HUES6 (cell line): ENCODE data around the gene NAB1.

Source experiments
- H3K27ac ChIP-seq: 2 replicates; pipeline ENCODE4 v1.7.0; 2013; ENCODE audit warnings: low read depth, mild to moderate bottlenecking, low read length, inconsistent platforms
- H3K27me3 ChIP-seq: 2 replicates; pipeline ENCODE4 v1.6.1; 2013; ENCODE audit warnings: low read length; ENCODE audit not compliant: control insufficient read depth, insufficient read depth
- H3K36me3 ChIP-seq: 2 replicates; pipeline ENCODE4 v1.6.1; 2013; ENCODE audit warnings: low read length; ENCODE audit not compliant: control insufficient read depth, insufficient read depth
- H3K4me1 ChIP-seq: 2 replicates; pipeline ENCODE4 v1.6.1; 2013; ENCODE audit warnings: low read length; ENCODE audit not compliant: control insufficient read depth, insufficient read depth
- H3K4me3 ChIP-seq: 2 replicates; pipeline ENCODE4 v1.5.1; 2013; ENCODE audit warnings: low read depth, low read length
- H3K9ac ChIP-seq: one replicate; pipeline ENCODE4 v1.6.1; 2013; ENCODE audit warnings: mild to moderate bottlenecking, low read length
- H3K9me3 ChIP-seq: 2 replicates; pipeline ENCODE4 v1.6.1; 2013; ENCODE audit warnings: low read depth, low read length; ENCODE audit not compliant: control insufficient read depth, insufficient read depth

NAB1 gene

GRCh38 chr2:190615555-190616200 is 33.2 kb upstream of the NAB1 start:
- Histone ChIP-seq H3K4me1 (peaks cover 6% of the 10 kb centered on the region), H3K9ac (no peak overlapping the region), H3K9me3 (0 out of 2 replicates have a peak, but pooled peaks cover 4% of the 10 kb centered on the region), H3K36me3 (no peaks in the 10 kb centered on the region), H3K27me3 (no peaks in the 10 kb centered on the region), H3K4me3 (no peak overlapping the region), H3K27ac (no peak overlapping the region)

GRCh38 chr2:190618030-190618429 is 30.9 kb upstream of the NAB1 start:
- Histone ChIP-seq H3K4me1 (peaks cover 6% of the 10 kb centered on the region), H3K36me3 (no peaks in the 10 kb centered on the region)

GRCh38 chr2:190625691-190626090 is 23.2 kb upstream of the NAB1 start:
- H3K27ac ChIP-seq: no peak overlapping the region
- peaks cover 6% of the 10 kb centered on the region; the same call in 1 of the 2 replicates for H3K4me1 ChIP-seq
- H3K9me3 ChIP-seq: no peaks in the 10 kb centered on the region
- H3K9ac ChIP-seq: no peak overlapping the region
- peaks cover 19% of the 10 kb centered on the region for H3K27me3 ChIP-seq
- H3K4me3 ChIP-seq: no peak overlapping the region
- no peaks in the 10 kb centered on the region for H3K36me3 ChIP-seq

More at GRCh38 chr2:190618030-190618429, 30.9 kb upstream of the NAB1 start:
- Histone ChIP-seq H3K9ac (no peak overlapping the region), H3K4me3 (no peak overlapping the region), H3K27me3 (no peaks in the 10 kb centered on the region), H3K9me3 (no peaks in the 10 kb centered on the region), H3K27ac (no peak overlapping the region)

- H3K4me1 ChIP-seq: peaks cover 6% of the 10 kb centered on the region; the same call in 1 of the 2 replicates
- no peaks in the 10 kb centered on the region for H3K9me3 ChIP-seq
- H3K27me3 ChIP-seq: peaks cover 19% of the 10 kb centered on the region
- no peak overlapping the region for H3K4me3 ChIP-seq
- H3K27ac ChIP-seq: no peak overlapping the region
- H3K9ac ChIP-seq: no peak overlapping the region
- H3K36me3 ChIP-seq: no peaks in the 10 kb centered on the region
These were observed 22.2 kb upstream of the NAB1 start for GRCh38 chr2:190626641-190627210.

GRCh38 chr2:190627448-190628412 is 21.2 kb upstream of the NAB1 start:
- no peak overlapping the region for H3K27ac ChIP-seq
- H3K9me3 ChIP-seq: no peaks in the 10 kb centered on the region
- no peak overlapping the region for H3K9ac ChIP-seq
- peaks cover 19% of the 10 kb centered on the region for H3K27me3 ChIP-seq
- H3K4me3 ChIP-seq: peak overlapping the region; percentile 39
- H3K4me1 ChIP-seq: peaks cover 6% of the 10 kb centered on the region; the same call in 1 of the 2 replicates
- H3K36me3 ChIP-seq: no peaks in the 10 kb centered on the region

GRCh38 chr2:190628591-190629319 is 20.1 kb upstream of the NAB1 start:
- no peak overlapping the region for H3K27ac ChIP-seq

GRCh38 chr2:190634381-190634780 is 14.5 kb upstream of the NAB1 start:
- no peak overlapping the region for H3K4me3 ChIP-seq
- H3K36me3 ChIP-seq: no peaks in the 10 kb centered on the region
- peaks cover 16% of the 10 kb centered on the region for H3K4me1 ChIP-seq
- H3K9ac ChIP-seq: no peak overlapping the region
- H3K9me3 ChIP-seq: no peaks in the 10 kb centered on the region
- no peak overlapping the region for H3K27ac ChIP-seq
- H3K27me3 ChIP-seq: no peaks in the 10 kb centered on the region

More at GRCh38 chr2:190628591-190629319, 20.1 kb upstream of the NAB1 start:
- Histone ChIP-seq H3K4me1 (peaks cover 6% of the 10 kb centered on the region; the same call in 1 of the 2 replicates), H3K9me3 (no peaks in the 10 kb centered on the region), H3K36me3 (no peaks in the 10 kb centered on the region), H3K9ac (no peak overlapping the region), H3K4me3 (no peak overlapping the region), H3K27me3 (peaks cover 19% of the 10 kb centered on the region)

- H3K27me3 ChIP-seq: no peaks in the 10 kb centered on the region
- no peaks in the 10 kb centered on the region for H3K9me3 ChIP-seq
- H3K27ac ChIP-seq: no peak overlapping the region
- peaks cover 16% of the 10 kb centered on the region for H3K4me1 ChIP-seq
- H3K9ac ChIP-seq: no peak overlapping the region
- H3K36me3 ChIP-seq: no peaks in the 10 kb centered on the region
- no peak overlapping the region for H3K4me3 ChIP-seq
These were observed 13.1 kb upstream of the NAB1 start for GRCh38 chr2:190635781-190636180.

GRCh38 chr2:190636361-190636760 is 12.5 kb upstream of the NAB1 start:
- Histone ChIP-seq H3K27me3 (no peaks in the 10 kb centered on the region), H3K27ac (peak overlapping the region; percentile 38; the same call in 1 of the 2 replicates), H3K4me3 (no peak overlapping the region), H3K9me3 (no peaks in the 10 kb centered on the region), H3K36me3 (no peaks in the 10 kb centered on the region), H3K9ac (no peak overlapping the region), H3K4me1 (peaks cover 16% of the 10 kb centered on the region)

- Histone ChIP-seq H3K36me3 (no peaks in the 10 kb centered on the region), H3K27me3 (no peaks in the 10 kb centered on the region), H3K9ac (no peak overlapping the region), H3K4me3 (no peak overlapping the region), H3K4me1 (peaks cover 16% of the 10 kb centered on the region), H3K9me3 (no peaks in the 10 kb centered on the region), H3K27ac (no peak overlapping the region)
These were observed 11.6 kb upstream of the NAB1 start for GRCh38 chr2:190637281-190637734.
